SU-DHL-6 (cell line): ENCODE data around the gene ADGRF3.

Experiments used
- CTCF ChIP-seq: fragments of 200-600 bp; sonication (generic); IDR thresholded peaks from one replicate; pipeline ENCODE4 v1.5.1; 2017; ENCODE audit warnings: antibody characterized with exemption, mild to moderate bottlenecking, low read length, moderate library complexity; ENCODE audit not compliant: insufficient read depth, poor library complexity, severe bottlenecking
- EZH2phosphoT487 ChIP-seq: fragments of 200-600 bp; sonication (generic), shearing (Covaris generic); conservative IDR thresholded peaks from 2 replicates; pipeline ENCODE4 v1.6.1; 2018; ENCODE audit warnings: mild to moderate bottlenecking, antibody characterized with exemption, low read length, moderate library complexity, mixed read lengths

DNA sequence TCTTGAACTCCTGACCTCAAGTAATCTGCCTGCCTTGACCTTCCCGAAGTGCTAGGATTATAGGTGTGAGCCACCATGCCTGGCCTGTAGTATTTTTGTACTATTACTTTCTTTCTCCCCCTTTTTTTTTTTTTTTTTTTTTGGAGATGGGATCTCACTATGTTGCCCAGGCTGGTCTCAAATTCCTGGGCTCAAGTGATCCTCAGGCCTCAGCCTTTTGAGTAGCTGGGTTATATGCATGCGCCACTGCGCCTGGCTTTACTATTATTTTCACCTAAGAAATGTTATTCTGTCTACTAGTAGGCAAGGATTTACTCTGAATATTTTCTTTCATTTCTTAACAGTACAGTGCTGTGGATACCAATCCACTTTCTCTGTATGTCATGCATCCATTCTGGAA is 17.4 kb upstream of the ADGRF3 start:
- TF ChIP-seq CTCF = no peak
- TF ChIP-seq EZH2phosphoT487 = no peak
